SW480 (cell line): ENCODE data around the gene SYDE2.
"Not testable (repeated sequence)": the region's sequence is repeated elsewhere in the genome, so short reads cannot be mapped to it uniquely, and the experiment has no call there.

Source experiments
- DNase-seq: peaks from one replicate; pipeline ENCODE4 v3.0.0-alpha.2; 2016; ENCODE audit warnings: low spot score

Gene SYDE2, protein sequence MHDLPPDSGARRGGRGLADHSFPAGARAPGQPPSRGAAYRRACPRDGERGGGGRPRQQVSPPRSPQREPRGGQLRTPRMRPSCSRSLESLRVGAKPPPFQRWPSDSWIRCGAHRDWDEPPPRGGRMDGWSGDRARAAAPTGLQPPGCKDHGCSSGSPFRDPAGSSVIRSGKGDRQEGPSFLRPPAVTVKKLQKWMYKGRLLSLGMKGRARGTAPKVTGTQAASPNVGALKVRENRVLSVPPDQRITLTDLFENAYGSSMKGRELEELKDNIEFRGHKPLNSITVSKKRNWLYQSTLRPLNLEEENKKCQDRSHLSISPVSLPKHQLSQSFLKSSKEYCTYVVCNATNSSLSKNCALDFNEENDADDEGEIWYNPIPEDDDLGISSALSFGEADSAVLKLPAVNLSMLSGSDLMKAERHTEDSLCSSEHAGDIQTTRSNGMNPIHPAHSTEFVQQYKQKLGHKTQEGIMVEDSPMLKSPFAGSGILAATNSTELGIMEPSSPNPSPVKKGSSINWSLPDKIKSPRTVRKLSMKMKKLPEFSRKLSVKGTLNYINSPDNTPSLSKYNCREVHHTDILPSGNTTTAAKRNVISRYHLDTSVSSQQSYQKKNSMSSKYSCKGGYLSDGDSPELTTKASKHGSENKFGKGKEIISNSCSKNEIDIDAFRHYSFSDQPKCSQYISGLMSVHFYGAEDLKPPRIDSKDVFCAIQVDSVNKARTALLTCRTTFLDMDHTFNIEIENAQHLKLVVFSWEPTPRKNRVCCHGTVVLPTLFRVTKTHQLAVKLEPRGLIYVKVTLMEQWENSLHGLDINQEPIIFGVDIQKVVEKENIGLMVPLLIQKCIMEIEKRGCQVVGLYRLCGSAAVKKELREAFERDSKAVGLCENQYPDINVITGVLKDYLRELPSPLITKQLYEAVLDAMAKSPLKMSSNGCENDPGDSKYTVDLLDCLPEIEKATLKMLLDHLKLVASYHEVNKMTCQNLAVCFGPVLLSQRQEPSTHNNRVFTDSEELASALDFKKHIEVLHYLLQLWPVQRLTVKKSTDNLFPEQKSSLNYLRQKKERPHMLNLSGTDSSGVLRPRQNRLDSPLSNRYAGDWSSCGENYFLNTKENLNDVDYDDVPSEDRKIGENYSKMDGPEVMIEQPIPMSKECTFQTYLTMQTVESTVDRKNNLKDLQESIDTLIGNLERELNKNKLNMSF

DNA sequence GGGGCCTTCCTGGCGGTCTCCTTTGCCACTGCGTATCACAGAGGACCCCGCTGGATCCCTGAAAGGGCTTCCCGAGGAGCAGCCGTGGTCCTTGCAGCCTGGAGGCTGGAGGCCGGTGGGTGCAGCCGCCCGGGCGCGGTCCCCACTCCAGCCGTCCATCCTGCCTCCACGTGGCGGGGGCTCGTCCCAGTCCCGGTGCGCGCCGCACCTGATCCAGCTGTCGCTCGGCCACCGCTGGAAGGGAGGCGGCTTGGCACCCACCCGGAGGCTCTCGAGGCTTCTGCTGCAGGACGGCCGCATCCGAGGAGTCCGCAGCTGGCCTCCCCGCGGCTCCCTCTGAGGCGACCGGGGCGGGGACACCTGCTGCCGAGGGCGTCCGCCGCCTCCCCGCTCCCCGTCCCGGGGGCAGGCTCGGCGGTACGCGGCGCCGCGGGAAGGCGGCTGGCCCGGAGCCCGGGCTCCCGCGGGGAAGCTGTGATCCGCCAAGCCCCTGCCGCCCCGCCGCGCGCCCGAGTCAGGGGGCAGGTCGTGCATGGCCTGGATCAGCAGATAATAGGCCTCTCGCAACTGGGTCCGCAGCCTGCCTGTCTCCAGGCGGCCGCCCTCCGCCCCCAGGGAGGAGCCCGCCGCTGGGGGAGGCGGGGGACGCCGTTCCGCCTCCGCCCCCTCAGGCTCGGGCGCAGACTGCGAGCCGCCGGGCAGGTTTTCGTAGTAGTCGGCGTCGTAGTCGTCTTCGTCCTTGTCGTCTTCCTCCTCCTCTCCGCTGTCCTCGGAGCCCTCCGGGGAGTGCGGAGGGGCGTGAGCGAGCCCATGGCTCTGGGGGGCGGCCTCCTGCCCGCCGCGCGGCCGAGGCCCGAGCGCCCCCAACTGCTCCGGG lies at the start of gene SYDE2:
SYDE2 (minus strand) TSS at position 554 of the 877 bp plus-strand sequence; CDS start at position 534, 20 bp downstream.
- DNase-seq = peak; percentile 70

DNA sequence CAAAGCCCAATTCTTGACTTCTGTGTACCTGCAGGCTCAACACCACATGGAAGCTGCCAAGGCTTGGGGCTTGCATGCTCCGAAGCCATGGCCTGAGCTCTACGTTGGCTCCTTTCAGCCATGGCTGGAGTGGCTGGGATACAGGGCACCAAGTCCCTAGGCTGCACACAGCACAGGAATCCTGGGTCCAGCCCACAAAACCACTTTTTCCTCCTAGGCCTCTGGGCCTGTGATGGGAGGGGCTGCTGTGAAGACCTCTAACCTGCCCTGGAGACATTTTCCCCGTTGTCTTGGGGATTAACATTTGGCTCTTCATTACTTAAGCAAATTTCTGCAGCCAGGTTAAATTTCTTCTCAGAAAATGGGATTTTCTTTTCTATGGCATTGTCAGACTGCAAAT lies 48.2 kb upstream of the SYDE2 start:
- DNase-seq = not testable (repeated sequence)

DNA sequence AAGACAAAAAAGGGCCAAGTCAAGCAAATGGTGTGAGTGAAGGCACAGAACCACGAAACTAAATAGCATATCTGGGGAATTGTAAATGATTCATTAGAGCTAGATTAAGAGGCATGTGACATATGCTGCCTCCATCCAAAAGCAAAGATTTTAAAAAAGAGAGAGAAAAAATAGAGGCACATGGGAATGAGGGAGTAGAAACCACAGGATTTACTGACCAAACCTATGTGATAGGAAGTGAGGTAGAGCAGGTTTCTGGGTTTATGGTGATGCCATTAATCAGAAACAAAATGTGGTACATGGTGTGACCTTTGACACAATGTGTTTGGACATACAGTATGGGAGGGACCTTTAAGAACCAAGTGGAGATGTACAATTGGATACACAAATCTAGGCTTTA lies 45.1 kb upstream of the SYDE2 start:
- no peak for DNase-seq

DNA sequence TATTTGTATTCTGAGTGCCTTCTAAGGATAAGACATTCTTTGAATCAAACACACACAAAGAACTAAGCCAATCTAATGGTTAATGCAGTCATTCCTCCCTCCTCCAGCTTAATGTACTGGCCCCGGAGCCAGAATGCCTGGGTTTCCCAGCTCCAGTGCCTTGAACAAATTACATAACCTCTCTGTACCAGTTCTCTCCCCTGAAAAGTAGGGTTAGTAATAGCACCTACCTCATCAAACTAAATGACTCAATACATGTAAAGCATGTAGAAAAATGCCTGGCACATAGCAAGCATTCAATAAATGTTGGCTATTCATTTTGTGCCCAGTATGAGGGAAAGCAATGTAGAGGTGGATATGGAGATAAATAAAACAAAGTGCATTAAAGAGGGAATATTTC lies 44.6 kb upstream of the SYDE2 start:
- DNase-seq = no peak

DNA sequence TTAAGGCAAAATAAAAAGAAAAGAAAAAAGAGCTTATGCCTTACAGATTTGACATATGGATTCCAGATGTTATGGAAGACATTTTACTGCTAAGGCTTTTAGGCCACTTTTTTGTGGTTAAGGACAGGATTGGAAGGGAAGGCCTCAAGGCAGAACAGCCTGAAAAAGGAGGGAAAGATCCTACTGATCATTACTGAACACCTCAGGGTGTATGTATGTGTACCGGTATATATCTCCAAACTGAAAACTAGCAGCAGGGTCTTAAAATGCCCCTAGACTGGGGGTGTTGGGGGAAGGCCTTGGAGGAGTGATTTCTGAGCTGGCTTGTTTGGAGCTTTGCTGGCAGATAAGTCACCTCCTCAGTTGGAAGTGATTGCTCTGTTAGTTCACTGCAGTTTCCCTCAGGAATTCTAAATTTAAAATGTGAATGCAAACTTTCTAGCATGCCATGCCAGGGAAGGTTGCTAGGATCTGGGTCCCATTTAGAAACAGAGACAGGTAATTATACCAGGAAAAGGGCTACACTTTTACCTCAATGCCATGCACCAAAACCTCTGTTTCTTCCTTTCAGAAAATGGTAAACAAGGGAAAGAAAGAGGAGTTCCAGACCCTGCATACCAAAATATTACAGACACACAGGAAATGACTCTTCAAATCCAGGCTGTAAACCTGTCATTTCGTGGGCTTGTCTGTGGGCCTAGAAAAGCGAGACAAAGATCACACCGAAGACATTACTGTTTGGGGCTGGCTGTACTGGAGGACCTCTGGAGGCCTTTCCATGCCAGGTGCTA lies 43.6 kb upstream of the SYDE2 start:
- DNase-seq = no peak

DNA sequence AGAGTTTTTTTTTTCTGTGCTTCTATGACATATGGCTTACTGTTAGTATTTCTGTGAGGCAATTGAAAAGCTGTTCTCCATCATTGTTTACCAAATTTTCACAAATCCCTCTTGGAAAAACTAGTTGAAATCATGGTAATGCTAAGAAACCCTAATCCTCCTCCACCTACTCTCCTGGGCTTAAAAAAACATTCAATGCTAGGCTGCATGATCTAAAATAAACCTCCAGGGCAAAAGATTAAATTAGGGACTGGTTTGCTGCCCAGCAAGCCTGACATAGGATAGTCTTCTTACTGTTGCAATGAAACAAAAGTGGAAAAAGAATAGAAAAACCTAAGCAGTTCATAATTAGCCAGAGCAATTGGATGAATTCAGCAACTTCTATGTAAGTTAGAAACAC lies 42.6 kb upstream of the SYDE2 start:
- DNase-seq = no peak

DNA sequence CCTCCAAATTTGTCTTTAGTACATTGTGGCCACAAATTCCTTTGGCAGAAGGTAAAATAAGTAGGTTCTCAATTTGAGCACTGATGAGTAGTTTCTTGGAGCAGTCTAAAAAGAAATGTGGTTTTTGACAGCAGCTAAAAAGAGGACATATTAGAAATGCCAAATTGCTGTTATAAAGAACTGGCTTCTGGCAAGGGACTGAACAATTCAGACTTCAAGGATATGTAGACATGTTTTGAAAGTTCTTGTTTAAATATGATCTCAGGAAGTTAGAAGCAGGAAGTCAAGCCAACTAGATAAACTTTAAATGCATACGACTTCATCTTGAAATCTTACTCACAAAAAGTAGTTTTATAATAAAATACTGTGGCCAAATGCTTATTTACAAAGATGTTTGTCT lies 39.8 kb upstream of the SYDE2 start:
- DNase-seq = no peak

DNA sequence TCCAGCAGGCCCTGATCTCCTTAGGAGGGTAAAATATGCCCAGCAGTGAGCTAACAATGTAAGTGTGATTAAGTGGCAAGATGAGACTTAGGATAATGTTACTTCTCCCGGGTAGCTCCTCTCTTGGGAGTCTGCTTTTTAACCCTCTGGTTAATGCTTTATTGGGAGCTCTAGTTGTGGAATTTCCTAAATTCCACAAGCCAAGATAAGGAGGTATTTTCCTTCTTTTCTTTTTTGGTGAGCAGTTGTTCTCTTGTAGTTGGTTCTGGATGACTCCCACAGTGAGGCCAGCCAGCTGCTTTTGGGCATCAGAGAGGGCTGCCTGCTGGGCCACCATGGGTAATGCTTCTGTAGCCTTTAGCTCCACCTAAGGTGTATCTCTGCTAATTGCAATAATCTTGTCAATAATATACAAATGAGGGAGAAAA lies 39.4 kb upstream of the SYDE2 start:
- DNase-seq = peak; percentile 14

DNA sequence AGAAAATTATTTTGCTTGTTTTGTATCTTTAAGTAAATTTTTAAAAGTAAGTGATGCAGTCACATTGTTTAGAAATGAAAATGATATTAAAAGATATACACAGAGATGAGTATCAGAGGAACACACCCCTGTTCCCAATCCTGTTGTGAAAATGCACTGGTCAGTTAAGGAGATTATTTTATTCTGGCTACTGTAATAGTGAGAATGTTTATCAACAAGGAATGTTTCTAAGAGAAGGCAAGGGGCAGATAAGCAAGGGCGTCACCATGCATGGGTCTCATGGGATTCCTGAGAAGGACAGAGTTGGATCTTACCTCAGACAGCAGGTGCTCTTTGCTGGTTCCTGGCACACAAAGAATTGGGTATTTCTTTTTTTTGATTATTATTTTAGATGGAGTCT lies 36.8 kb upstream of the SYDE2 start:
- no peak for DNase-seq

DNA sequence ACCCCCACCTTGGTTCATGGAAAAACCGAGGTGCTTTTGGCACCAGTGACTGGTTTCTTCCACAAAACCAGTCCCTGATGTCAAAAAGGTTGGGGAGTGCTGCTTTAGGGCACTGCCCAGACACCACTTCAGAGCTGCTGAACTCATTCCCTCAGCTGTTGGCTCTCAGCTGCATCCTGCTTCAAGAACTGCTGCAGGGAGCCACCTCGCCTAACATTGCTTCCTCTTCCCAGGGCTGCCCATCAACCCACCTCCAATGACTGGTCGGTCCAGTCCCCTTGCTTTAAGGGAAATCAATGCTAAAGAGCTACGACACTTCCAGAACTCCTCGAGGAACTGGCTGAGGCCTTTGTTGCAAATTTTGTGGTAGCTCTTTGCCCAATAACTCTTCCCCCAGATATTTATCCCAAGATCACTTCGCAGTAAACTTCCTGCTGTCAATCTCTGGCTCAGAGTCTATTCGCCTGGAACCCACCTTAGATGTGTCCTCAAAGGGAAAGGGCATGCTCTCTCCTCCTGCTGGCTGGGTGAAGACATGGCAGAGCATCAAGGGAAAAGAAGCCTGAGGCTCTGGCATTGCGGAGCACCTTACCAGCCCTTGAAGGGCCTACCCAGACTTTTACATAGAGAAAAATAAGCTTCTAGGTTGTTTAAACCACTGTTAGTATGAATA lies 29.6 kb upstream of the SYDE2 start:
- DNase-seq = no peak

DNA sequence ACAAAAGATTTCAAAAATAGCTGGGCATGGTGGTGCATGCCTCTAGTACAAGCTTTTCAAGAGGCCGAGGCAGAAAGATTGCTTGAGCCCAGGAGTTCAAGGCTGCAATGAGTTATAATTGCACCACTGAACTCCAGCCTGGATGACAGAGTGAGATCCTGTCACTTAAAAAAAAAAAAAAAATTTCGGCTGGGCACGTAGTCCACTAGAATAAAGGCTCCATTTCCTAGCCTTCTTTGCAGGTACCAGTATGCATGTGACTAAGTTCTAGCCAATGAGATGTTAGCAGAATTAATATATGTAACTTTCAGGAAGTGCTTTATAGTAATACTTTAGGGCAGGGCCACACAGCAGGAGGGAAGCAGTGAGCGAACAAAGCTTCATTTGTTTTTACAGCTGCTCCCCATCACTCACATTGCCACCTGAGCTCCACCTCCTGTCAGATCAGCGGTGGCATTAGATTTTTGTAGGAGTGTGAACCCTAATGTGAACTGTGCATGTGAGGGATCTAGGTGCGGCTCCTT lies 28.8 kb upstream of the SYDE2 start:
- DNase-seq = peak; percentile 84

DNA sequence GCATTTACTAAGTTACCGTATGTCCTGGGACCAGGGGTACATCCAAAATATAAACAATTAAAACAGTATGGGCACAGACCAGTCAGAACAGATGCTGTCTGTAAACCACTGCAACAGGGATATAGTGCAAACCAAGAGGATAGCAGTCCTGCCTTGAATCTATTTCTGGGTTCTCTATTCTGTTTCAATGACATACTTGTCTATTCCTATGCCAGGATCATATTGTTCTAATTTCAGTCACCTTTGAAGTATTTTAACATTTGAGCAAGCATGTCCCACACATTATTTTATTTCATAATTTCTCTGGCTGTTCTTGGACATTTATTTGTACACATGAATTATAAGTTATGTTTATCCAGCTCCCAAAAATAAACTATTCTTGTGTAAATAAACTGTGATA lies 28.2 kb upstream of the SYDE2 start:
- DNase-seq = no peak

DNA sequence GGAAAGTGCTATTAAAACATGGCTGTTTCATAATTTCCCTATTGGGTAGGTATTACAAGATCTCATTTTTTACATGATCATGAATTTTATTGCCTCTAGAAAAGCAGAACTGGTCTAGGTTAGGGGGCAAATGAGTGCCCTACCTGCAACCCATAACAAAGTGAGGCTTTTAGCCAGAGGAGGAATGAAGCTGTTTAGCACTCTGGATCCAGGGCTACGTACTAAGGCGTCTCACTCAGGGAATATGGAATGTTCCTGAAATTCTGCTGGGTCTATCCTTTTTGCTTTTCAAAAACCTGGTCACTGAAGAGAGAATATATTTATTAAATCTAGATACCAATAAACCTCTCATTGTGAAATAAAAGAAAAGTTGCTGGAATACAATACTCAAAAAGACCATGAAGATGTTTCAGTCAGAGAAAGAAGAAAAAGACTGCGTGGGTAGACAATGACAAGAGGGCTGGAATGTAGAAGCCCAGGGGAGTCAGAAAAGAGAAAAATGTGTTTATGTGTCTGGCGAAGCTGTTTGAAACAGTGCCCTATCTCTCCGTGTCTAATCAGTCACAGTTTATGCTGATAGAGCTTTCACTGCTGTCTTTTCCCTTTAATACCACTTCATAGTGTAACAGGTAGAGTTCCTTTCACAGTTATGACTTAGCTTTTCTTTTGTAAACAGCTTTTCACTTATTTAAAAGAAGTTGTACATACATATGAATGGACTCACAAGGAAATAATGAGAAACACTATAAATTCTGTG lies 25.0 kb upstream of the SYDE2 start:
- no peak for DNase-seq

DNA sequence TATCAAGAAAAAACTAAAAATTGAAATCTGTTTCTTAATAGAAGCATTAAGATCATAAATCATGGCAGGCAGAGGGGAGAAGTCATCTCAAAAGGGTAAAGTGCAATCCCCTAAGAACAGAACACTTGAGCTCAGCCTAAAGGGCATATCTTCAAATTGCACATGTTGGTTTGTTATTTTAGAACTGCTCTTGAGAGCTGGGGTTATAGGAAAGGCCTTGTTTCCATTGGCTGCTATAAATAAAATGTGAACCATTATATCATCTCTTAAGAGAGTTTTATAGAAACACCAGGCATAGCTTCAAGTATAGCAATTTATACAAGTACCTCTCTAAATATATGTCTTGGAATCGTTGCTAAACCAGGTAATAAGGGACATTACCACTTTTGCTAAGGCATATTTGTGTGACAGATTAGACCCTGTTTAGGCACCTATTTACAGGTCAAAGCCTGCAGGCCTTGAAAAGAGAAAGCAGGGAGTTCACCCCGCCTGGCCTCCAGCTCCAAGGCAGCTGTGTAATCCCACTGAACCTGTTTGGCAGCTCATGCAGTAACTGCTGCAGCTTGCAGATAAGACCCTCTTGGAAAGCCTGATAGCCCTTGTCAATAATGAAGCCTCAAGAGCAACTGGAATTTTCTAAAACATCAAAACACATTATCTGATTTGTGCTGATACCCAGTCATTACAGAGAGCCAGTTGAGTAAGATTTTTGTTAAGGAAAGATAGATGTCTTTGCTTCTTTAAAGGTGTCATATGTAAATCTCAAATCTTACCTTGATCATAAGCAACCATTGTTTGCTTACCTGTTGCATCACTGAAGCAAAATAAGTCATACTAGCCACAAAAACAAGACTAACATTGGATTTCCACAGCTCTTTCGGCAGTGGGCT lies 24.2 kb upstream of the SYDE2 start:
- DNase-seq = no peak

DNA sequence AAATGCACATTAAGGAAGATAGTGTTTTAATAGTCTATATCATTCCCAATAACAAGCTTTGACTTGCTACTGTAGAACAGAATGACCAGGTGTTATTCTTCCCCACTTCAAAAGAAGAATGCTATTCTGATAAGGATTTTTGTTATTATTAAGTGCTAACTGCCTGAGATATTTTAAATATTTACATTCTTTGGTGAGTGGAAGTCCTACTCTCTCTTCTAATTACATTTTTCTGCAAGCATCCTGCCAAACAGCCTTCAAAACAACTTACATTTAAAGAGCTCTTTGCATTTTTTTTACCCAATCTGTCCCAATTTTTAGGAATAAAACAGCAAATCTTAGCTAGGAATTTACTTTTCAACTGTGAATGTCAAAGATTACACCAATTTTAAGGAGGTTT lies 23.5 kb upstream of the SYDE2 start:
- DNase-seq = no peak

DNA sequence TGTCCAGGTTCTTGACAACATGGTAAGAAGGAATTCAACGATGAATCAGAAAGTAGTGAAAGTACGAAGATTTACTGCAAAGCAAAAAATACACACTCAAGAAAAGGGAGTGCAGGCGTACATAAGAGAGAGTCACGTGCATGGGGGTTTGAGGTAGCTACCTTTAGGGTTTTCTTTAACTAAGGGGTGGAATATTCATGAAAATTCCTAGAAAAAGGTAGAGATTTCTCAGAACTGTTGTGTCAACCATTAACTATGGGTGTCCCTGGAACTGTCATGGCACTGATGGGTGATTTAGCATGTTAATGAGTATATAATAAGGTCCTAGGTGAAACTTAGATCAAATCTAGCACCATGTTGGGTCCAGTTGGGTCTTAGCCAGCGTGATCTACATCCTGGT lies 22.5 kb upstream of the SYDE2 start:
- DNase-seq = no peak

DNA sequence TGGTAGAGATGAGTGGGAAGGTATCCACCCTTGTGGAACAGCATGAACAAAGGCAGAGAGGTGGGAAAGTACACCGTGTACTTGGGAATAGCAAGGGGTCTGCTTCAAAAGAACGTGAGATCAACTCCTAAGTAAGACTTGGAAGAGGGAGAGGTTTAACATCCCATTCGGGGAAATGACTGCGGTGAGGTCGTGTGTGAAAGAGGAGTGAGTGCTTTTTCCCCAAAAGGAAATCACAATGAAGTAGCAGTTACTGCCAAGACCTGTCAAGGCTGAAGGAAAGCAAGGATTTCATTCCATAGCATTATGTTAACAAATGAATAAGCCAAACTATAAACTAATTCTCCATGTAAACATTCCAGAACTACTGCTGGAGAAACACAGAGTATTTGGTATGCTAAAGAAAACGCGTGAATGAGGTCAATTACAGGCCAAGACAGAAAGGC lies 20.0 kb upstream of the SYDE2 start:
- DNase-seq = no peak
